HG03342 (cell line): ENCODE measurements around the gene ZBTB7C.

Experiments used
- ATAC-seq: cut with Tn5 transposase; IDR thresholded peaks from one replicate; pipeline ENCODE4 v1.9.1; 2021; ENCODE audit warnings: mild to moderate bottlenecking, moderate library complexity; ENCODE audit not compliant: unreplicated experiment

The ZBTB7C gene

DNA sequence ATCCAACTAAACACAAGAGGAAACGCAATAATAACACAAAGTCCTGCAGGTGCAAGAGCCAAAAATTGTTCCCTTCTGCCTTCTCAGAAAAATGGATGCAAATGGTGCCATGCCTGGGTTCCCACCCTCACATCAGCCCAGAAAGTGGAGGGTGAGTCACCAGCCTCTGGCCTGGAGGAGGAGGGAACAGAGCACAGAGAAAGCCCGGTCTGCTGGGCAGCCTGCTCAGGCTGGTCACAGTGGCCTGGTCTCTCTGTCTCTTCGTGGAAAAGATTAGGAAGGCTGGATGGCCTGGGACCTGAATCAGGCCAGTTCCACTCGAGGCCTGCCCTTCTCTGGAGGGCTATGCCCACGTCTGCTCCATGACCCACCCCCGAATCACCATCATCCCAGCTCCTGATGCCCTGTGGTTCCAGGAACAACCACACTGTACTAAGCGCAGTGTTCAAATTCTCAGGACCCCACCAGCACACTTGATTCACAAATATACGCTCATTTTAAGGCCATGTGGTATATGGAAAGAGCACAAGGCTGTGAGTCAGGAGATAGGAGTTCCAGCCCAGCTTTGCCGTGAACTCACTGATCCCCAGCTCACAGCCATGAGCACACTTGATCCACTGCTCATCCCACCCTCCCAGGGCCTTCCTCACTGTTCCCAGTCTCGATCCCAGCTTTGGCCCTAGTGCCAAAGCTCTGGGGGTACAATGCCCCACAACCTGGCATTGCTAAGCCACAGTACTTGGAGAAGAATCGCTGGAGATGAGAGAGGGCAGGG is 82.1 kb downstream of the ZBTB7C start:
- no peak for ATAC-seq

DNA sequence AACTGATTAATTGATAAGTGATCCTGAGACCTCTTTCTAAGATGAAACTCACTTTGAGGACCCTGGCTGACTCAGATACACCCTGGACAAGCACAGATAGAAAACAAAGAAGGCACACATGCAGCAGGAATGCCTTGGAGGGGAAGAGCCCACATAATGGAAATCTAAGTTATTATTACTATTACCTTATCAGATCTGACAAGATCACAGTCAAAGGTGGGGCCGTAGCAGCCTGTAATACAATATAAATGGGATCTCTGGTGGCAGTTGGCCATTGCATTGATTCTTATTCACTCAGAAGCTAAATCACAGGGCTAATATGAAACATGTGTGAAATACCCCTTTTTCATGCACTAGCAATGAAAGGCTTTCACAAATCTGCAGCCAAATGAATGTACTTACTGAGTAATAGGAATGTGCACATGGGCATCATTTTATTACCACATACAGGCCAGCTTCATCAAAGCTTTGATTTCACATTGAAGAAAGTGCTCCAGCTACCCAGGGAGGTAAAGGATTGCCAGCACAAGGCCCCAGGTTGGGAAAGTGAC is 84.0 kb downstream of the ZBTB7C start:
- no peak for ATAC-seq

DNA sequence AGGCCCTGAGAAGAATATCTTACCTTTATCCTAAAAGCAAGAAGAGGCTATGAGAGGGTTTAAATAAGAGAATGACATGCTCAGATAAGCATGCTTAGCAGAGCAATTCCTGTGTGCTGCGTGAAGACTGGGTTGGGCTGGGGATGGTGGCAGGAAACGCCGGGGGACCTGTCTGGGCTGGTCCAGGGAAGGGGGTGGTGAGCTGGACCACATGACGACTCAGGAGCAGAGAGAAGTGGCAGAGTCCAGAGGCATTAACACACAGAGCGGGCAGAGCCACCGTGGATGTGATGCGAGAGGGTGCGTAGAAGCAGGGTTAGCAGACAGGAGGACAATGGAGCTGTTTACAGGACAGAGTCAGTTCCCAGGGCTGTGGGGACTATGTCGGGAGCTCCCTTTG is 84.5 kb downstream of the ZBTB7C start:
- ATAC-seq = no peak

DNA sequence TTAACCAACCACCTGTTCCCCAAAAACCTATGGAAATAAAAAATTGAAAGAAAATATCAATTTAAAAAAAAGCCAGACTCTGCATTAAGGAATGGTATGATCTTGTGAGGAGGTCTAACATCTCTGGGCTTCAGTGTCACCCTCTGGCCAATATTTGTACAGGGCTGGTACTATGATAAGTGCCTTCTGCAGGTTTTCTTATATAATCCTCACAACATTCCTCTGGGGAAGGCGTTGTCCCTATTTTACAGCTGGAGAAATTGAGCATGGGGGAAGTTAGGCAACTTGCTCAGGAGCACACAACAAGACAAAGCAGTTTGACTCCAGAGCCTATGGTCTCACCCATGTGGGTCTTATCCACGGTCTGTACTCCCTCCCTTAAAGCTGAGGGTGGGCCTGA is 86.0 kb downstream of the ZBTB7C start:
- no peak for ATAC-seq

DNA sequence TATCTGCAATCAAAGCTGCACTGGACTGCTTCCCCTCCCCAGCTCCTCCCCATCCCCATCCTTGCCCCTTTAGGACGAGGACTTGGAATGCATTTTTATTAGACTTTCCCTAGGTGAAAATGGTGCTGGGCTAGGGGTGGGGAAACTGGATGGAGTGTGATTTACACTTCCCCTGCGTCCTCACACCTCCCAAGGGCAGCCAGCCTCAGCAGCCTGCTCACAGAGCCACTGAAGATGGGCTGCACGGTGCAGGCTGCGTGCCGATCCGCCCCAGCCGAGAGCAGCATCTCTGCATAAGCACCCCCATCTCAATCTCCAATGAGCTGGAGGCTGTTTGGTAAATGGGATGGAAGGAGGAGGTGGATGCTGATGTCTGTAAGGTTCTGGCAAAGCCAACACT is 87.6 kb downstream of the ZBTB7C start:
- no peak for ATAC-seq

- no peak for ATAC-seq
These were observed 88.1 kb downstream of the ZBTB7C start for GRCh38 chr18:48321121-48321520.

DNA sequence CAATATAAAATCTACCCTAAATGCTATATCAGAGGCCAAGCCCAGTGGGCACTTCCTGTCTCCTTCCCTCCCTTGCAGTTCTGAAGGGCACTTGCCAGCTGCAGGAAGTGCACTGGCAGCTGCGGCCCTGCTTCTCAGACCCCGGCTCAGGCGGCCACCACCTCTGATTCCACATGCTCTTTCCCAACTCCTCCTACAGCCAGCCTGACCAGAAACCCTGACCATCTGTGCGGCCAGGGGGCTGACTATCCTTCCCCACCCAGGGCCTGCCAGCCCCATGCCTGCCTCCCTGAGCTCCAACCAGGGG is 88.6 kb downstream of the ZBTB7C start:
- ATAC-seq = no peak

DNA sequence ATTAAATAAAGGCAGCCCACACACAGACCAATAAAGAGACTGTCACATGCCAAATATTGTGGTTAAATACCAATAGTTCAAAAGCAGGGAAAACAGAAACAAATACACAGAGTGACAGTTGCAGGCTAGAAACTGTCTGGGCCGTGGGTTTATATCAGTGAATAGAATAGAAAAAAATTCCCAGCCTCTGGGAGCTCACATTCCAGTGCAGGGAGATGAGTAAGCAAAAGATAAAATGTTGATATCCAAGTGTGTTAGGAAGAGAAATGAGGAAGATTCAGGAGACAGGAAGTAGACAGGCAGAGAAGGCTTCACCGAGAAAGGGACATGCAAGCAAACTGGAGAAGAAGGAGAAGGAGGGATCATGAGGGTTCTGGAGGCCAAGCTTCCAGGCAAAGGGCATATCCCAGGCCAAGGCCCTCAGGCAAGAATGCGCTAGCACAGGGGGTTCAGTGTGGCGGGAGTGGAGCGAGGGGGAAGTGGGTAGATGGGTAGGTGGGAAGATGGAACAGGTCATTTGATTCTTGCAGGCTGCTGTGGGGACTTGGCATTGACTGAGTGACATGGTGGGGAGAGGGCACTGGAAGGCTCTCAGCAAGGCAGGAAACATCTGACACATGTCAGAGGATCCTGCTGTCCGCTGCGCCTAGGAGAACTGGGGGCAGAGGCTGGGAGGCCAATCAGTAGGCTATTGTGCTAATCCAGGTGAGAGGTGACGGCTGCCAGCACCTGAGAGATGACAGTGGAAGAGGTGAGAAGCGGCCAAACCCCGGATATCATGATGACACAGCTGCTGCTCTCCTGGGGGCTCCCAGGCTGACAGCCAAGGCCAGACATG is 89.2 kb downstream of the ZBTB7C start:
- no peak for ATAC-seq

DNA sequence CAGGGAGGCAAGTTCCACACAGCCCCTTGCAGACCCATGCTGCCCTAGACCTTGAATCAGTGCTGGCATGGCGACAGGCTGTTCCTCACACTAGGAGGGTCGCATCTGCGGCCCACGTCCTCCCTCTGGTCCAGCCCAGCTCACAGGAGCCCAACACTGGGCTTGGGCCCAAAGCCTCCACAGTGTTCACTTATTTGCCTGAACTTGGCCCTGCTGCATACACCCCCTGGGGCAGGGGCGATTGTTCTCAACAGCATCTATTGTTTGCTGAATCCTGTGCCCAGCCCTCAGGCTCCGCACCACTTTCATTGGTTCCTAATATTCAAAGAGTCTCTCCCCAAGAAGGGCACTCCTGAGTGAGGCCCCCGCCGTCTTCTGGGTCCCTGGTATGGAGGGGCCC is 90.7 kb downstream of the ZBTB7C start:
- ATAC-seq = no peak

DNA sequence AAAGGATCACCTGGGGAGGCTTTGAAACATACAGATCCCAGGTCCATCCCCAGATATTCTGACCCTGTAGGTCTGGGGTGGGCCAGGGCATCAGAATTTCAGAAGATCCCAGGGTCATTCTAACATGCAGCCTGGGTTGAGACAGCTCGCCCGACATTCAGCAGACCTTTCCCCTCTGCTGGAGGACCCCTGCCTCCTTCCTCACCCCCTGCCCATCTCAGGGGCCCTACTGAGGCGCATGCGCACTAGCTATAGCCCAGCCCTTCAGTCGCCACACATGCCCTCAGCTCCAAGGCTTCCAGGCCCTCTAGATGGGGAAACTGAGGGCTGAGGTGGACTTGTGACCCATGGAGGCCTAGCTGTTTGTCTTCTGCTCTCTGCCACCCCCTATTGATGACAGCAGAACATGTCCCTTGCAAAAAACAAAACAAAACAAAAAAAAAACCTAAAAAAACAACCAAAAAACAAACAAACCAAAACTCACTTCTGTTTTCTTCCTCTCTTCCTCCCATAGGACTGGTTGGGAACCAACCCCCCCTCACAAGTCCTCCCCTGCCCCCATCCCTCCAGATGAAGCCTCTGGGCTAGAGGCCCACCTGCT is 91.3 kb downstream of the ZBTB7C start:
- ATAC-seq = no peak

DNA sequence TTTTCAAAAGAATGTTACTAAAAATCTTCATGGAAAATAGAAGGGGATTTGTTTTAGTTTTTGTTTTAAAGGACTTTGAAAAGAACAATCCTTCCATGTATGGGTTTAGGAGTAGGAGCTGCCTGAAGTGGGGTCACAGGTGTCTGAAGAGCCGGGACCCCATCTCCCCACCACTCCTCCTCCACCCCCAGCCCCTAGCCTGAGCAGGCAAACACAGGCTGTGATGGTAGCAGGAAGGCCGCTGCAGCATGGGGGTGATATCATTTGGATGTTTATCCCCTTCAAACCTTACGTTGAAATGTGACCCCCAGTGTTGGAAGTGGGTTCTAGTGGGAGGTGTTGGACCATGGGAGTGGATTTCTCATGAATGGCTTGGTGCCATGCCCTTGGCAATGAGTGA is 93.0 kb downstream of the ZBTB7C start:
- no peak for ATAC-seq

DNA sequence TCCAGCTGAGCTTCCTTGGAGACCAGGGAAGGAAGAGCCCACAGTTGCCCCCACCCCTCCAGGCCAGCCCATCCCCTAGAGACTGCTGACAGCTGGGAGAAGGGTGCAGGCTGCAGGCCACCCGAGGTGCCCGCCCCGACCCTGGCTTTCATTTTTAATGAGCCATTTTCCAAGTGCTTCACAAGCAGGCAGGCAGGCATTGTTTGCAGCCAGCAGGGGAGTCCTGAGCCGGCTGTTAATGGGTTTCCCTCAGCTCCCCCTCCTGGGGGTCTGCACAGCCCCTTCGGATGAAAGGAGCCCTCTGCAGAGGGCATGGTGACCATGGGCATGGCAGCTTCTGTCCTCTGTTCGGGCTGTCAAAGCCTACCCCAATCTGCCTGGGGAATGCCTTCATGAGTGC is 94.5 kb downstream of the ZBTB7C start:
- no peak for ATAC-seq

- no peak for ATAC-seq
These were observed 95.4 kb downstream of the ZBTB7C start for GRCh38 chr18:48313792-48314191.

- ATAC-seq = no peak
These were observed 97.1 kb downstream of the ZBTB7C start for GRCh38 chr18:48312066-48312465.

DNA sequence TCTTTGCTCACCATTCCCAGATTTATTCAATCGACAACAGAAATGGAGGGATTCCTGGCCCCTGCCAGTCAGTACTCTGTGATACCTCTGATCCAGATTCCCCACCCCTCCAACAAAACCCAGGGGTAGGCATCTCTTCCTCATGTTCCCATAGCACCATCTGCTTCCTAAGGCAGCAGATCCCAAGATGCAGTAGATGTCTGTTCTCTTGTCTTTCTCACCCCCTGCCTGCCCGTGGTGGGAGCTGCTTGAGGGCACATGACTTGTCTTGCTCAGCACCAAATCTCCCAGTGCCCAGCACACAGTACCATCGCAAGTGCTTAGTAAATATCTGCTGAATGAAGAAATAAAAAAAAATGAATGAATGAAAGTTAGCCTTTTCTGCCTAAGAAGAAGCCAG is 98.2 kb downstream of the ZBTB7C start:
- no peak for ATAC-seq

DNA sequence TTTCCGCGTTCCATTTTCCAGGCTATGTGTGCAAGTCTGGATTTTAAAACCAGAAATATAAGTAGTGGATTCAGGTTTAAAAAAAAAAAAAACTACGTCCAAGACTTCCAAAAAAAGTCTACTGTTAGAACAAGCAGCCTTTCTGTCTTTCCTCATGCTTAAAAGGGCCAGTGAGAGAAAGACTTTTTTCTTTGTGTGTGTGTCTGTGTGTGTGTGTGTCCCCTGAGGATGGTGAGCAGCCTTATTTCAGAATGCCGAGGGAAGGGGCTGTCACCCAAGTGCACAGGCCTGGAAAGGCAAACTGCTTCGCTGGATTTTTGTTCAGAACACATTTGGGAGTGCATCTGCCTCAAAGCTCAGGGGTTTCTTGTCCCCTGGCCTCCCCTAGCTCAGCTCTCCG is 98.8 kb downstream of the ZBTB7C start:
- no peak for ATAC-seq

- ATAC-seq = no peak
These were observed 100.2 kb downstream of the ZBTB7C start for GRCh38 chr18:48308755-48309575.

DNA sequence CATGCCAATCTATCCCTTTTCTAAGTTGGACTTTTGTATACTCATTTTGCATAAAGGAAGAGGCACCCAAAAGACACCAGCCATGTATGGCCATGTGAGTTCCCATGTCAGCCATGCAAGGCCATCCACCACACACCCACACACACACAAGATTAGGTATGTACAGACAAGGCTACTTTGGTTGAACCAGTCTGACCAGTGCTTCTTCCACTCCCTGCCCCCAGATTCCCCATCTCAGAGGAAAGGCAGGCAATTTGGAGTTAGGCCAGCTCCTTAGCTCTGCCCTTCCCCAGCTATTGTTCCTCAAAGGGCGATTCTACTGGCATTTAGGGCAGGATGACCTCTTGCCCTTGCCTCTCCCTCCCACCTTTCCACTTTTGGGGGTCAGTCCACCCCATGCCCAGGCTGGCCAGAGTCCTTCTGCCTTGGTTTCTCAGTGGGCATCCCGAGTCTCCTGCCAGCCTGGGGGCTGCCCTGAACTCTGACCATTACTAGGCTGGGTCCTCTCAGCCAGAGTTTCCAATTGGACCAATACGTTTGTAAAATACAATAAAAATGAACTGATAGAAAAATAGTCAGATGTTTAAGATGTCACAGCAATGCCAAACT is 101.1 kb downstream of the ZBTB7C start:
- no peak for ATAC-seq

DNA sequence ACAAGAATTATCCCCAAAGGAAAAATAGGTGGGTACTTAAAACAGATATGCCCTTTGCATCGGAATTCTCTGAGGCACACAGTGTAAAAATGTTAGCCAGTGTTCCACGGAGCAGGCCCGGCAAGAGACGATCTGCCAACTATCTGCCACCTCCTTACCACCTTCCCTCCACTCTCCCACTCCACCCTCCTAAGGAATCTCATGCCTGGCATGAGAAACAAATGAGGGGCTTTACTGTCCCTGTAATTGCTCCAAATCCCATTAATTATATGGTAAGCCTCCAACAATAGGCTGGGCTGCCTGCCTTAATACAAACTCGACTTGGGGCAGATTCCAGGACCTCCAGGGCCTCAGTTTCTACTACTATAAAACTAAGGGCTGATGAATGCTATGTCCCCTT is 102.3 kb downstream of the ZBTB7C start:
- ATAC-seq = no peak

- ATAC-seq = no peak
These were observed 104.1 kb downstream of the ZBTB7C start for GRCh38 chr18:48304906-48305693.
